ENCODE data around the gene TTC32.

DNA sequence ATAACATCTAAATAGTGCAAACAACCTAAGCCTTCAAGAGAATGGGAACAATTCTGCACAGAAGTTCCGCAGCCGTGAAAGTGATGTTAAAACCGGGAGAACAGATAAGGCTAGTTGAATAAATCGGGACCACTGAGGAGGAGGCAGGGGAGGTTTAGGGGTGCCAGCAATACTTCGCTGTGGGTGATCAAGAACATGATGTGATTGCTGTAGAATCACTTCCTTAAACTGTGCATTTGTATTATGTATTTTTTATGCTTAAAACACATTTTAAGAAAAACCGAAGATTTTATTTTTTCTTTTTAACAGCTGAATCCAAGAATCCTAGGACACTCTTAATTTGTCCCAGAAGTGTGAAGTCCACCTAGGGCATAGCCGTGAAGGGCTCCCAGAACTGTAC is 33.6 kb downstream of the TTC32 start:
- TF ChIP-seq, protein P1, sequence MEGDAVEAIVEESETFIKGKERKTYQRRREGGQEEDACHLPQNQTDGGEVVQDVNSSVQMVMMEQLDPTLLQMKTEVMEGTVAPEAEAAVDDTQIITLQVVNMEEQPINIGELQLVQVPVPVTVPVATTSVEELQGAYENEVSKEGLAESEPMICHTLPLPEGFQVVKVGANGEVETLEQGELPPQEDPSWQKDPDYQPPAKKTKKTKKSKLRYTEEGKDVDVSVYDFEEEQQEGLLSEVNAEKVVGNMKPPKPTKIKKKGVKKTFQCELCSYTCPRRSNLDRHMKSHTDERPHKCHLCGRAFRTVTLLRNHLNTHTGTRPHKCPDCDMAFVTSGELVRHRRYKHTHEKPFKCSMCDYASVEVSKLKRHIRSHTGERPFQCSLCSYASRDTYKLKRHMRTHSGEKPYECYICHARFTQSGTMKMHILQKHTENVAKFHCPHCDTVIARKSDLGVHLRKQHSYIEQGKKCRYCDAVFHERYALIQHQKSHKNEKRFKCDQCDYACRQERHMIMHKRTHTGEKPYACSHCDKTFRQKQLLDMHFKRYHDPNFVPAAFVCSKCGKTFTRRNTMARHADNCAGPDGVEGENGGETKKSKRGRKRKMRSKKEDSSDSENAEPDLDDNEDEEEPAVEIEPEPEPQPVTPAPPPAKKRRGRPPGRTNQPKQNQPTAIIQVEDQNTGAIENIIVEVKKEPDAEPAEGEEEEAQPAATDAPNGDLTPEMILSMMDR (IDR thresholded peaks at IDR 0.05; ENCODE audit: borderline replicate concordance, extremely low read depth, low read length, poor library complexity, severe bottlenecking), result no peak
- TF ChIP-seq EZH2 (IDR thresholded peaks at IDR 0.05; ENCODE audit: borderline replicate concordance, low read depth, low read length, severe bottlenecking), result no peak
